GM12878 (cell line): ENCODE data around the gene NUP93. TPM values are rescaled to one million over a fixed set of nuclear protein-coding genes. Genes with fewer than 3 reads are reported as not detected.

Source experiments
- ATAC-seq: fragments of 200-7000 bp; cut with Tn5 transposase; 3 replicates; pipeline ENCODE4 v1.9.1; 2020; ENCODE audit warnings: mild to moderate bottlenecking, moderate library complexity
- BruUV-seq: library from RNA; stranded (reverse); fragments of 400-500 nt; replicated peaks from 2 replicates; lab custom pipeline; 2021; lab: Mats Ljungman, UMichigan
- CTCF ChIA-PET: fragments of 300-600 bp; sonication (Branson Sonifier 250); formaldehyde crosslinking; extraction: SDS; loops from one replicate; lab custom pipeline; 2021; ENCODE audit warnings: inconsistent platforms; lab: Yijun Ruan, JAX
- POLR2A ChIA-PET: fragments of 350-600 bp; formaldehyde crosslinking; extraction: SDS; loops from one replicate; lab custom pipeline; 2021; ENCODE audit warnings: inconsistent platforms; lab: Charles Lee
- RAD21 ChIA-PET: fragments of 300-600 bp; sonication (Branson Sonifier 250); formaldehyde crosslinking; loops from one replicate; lab custom pipeline; 2023; ENCODE audit warnings: antibody characterized with exemption; ENCODE audit not compliant: unreplicated experiment; lab: Charles Lee
- SMC1A ChIA-PET: fragments of 300-600 bp; sonication (Branson Sonifier 250); formaldehyde crosslinking; loops from one replicate; lab custom pipeline; 2023; ENCODE audit not compliant: unreplicated experiment, uncharacterized antibody; lab: Charles Lee
- DNase-seq: peaks from one replicate; pipeline ENCODE4 v3.0.0-alpha.2; 2011; ENCODE audit warnings: low read depth, low spot score
- FAIRE-seq: peaks from 3 replicates; lab custom pipeline; 2011; peaks lifted over from hg19 to GRCh38; lab: Jason Lieb, UNC
- H2AFZ ChIP-seq: 2 replicates; pipeline ENCODE4 v1.6.0; 2011; ENCODE audit warnings: low read depth, low read length, control low read depth; ENCODE audit not compliant: control insufficient read depth
- H3K27ac ChIP-seq: 2 replicates; pipeline ENCODE4 v1.5.1; 2011; ENCODE audit warnings: control low read depth; ENCODE audit not compliant: control insufficient read depth, insufficient read depth
- H3K27me3 ChIP-seq, 2 experiments: replicated peaks in 1 of 2; 2 replicates each; pipeline versions ENCODE4 v1.6.0 to v1.6.1; 2011; ENCODE audit warnings: low read length in 1 of 2; ENCODE audit not compliant: control insufficient read depth in 2 of 2, insufficient read depth in 2 of 2
- H3K36me3 ChIP-seq, 2 experiments: 2 replicates each; pipeline ENCODE4 v1.5.1; 2011; ENCODE audit warnings: low read length in 1 of 2; ENCODE audit not compliant: control insufficient read depth in 2 of 2, insufficient read depth in 2 of 2
- H3K4me1 ChIP-seq: 2 replicates; pipeline ENCODE4 v1.6.1; 2011; ENCODE audit warnings: mild to moderate bottlenecking, low read length, moderate library complexity, mixed read lengths; ENCODE audit not compliant: control insufficient read depth, insufficient read depth
- H3K4me2 ChIP-seq: 2 replicates; pipeline ENCODE4 v1.6.0; 2011; ENCODE audit warnings: control low read depth; ENCODE audit not compliant: control insufficient read depth, insufficient read depth
- H3K4me3 ChIP-seq: fragments of 200-600 bp; sonication (generic); 2 replicates; pipeline ENCODE4 v1.5.1; 2016
- H3K79me2 ChIP-seq: 2 replicates; pipeline ENCODE4 v1.6.0; 2011; ENCODE audit warnings: low read length; ENCODE audit not compliant: control insufficient read depth, insufficient read depth
- H3K9ac ChIP-seq: 2 replicates; pipeline ENCODE4 v1.8.0; 2011; ENCODE audit warnings: low read length, control low read depth, mixed read lengths; ENCODE audit not compliant: control insufficient read depth, insufficient read depth
- H3K9me3 ChIP-seq: replicated peaks from 3 replicates; pipeline ENCODE4 v1.5.1; 2011; ENCODE audit warnings: mild to moderate bottlenecking, low read length; ENCODE audit not compliant: control insufficient read depth, insufficient read depth
- H4K20me1 ChIP-seq: 2 replicates; pipeline ENCODE4 v1.6.0; 2011; ENCODE audit not compliant: control insufficient read depth, insufficient read depth
- ASH2L ChIP-seq: fragments of 300-600, 200-600 bp; sonication (generic); IDR thresholded peaks from 2 replicates; pipeline ENCODE4 v1.6.1; 2017; ENCODE audit warnings: low read depth, mild to moderate bottlenecking, borderline replicate concordance
- CUX1 ChIP-seq: IDR thresholded peaks from 2 replicates; pipeline ENCODE4 v1.6.1; 2012; ENCODE audit warnings: improper control_type of control experiment, low read depth, low read length; ENCODE audit not compliant: insufficient replicate concordance
- EGR1 ChIP-seq, 2 experiments: IDR thresholded peaks; 1 replicate in 1 of 2; 2 replicates in 1 of 2; pipeline ENCODE4 v1.6.1; 2011 to 2012; ENCODE audit warnings: low read depth in 2 of 2, low read length in 2 of 2, borderline replicate concordance in 1 of 2, mild to moderate bottlenecking in 1 of 2, moderate library complexity in 1 of 2
- YY1 ChIP-seq: IDR thresholded peaks from 2 replicates; pipeline ENCODE4 v1.6.1; 2011; ENCODE audit warnings: low read depth, mild to moderate bottlenecking, low read length
- WGBS: methylation state at CpG from one replicate; pipeline ENCODE4 v1.1.6; 2016; ENCODE audit warnings: low lambda C conversion rate; ENCODE audit not compliant: insufficient replicate concordance, insufficient coverage; ENCODE audit errors: missing lambda C conversion rate; 5-methylcytosine and 5-hydroxymethylcytosine counted together
- in situ Hi-C: fragments of 300-500 bp; cut with MboI; formaldehyde crosslinking; loops from 9 replicates; pipeline ENCODE4 v1.14.3; 2018; ENCODE audit warnings: mixed read lengths
- intact Hi-C: fragments of 100-400 bp; cut with micrococcal nuclease; formaldehyde crosslinking; loops from one replicate; pipeline ENCODE4 v1.14.2; 2022; ENCODE audit not compliant: unreplicated experiment
- polyA plus RNA-seq, 11 experiments: library from polyadenylated mRNA; depleted of rRNA in 4 of 11; unstranded in 6 of 11; stranded (reverse) in 5 of 11; fragments of >200 nt; fragmentation: Nextera tagmentation in 4 of 11; fragmentation: Illumina TruSeq in 1 of 11; extraction: Ambion mirVana in 4 of 11; extraction: Trizol in 1 of 11; gene quantifications; 1 replicate in 1 of 11; 2 replicates in 10 of 11; pipeline versions ENCODE4 v1.2.1 to v1.2.3, GENCODE V29; 2011 to 2016; ENCODE audit warnings: inconsistent platforms in 2 of 11, missing spikeins in 2 of 11, low read depth in 1 of 11
- total RNA-seq, 4 experiments: library from RNA; depleted of rRNA in 3 of 4; stranded (reverse); fragments of >200 nt in 3 of 4; fragmentation: Illumina TruSeq in 1 of 4; extraction: Trizol in 1 of 4; gene quantifications; 2 replicates each; pipeline versions ENCODE4 v1.2.1 to v1.2.3, GENCODE V29; 2013 to 2021

NUP93 gene
- total and polyA plus RNA-seq, 10 of the 15 experiments (the other 5 are each of a cell fraction or from before 2014, with no cell fraction given) = 82.2 to 175 (median 101) TPM

GRCh38 chr16:56763291-56763916 lies 33.5 kb downstream of the NUP93 start:
- no peaks in the 10 kb centered on the region for H3K27me3 ChIP-seq
- no peak overlapping the region for H3K4me2 ChIP-seq
- intact Hi-C loops = no loop called here
- no peaks in the 10 kb centered on the region for H4K20me1 ChIP-seq
- ChIA-PET RAD21 (no interaction called here), POLR2A (no interaction called here), CTCF (no interaction called here), SMC1A (no interaction called here)
- ATAC-seq = no peak
- no peaks in the 10 kb centered on the region for H3K4me1 ChIP-seq
- no peak overlapping the region for H3K9ac ChIP-seq
- H3K27ac ChIP-seq = no peak overlapping the region
- no TSS peak for BruUV-seq
- in situ Hi-C loops = no loop called here
- no peak for TF ChIP-seq ASH2L
- 0 out of 3 replicates have a peak, but pooled peaks of 1 of the 2 experiments have one; percentile 20 for TF ChIP-seq EGR1 (IDR thresholded peaks at IDR 0.05; ENCODE audit: borderline replicate concordance in 1 of 2, low read depth in 2 of 2, low read length in 2 of 2)
- H3K36me3 ChIP-seq = peaks cover 8 to 11% of the 10 kb centered on the region in 2 experiments; a peak in 3 of 4 replicates
- 100% methylated on average over 1 of the region's 1 CpG for WGBS
- H3K4me3 ChIP-seq = no peak overlapping the region
- H3K9me3 ChIP-seq = no peaks in the 10 kb centered on the region
- no peaks in the 10 kb centered on the region for H3K79me2 ChIP-seq
- H2AFZ ChIP-seq = no peak overlapping the region
- FAIRE-seq = no peak
- no peak for DNase-seq

- Histone ChIP-seq H3K79me2 (no peaks in the 10 kb centered on the region), H3K4me3 (no peak overlapping the region), H2AFZ (no peak overlapping the region), H3K36me3 (peaks cover 2 to 11% of the 10 kb centered on the region in 2 experiments; a peak in 3 of 4 replicates), H3K9me3 (no peaks in the 10 kb centered on the region), H4K20me1 (no peaks in the 10 kb centered on the region), H3K4me1 (no peaks in the 10 kb centered on the region), H3K27ac (no peak overlapping the region), H3K9ac (no peak overlapping the region), H3K27me3 (no peaks in the 10 kb centered on the region), H3K4me2 (no peak overlapping the region)
- no TSS peak for BruUV-seq
- in situ Hi-C loops = no loop called here
- peak; percentile 17; the same call in 1 of the 2 replicates for TF ChIP-seq YY1
- TF ChIP-seq CUX1 = no peak
- CTCF ChIA-PET = no interaction called here
- ATAC-seq = no peak
- RAD21 ChIA-PET = no interaction called here
- DNase-seq = no peak
- intact Hi-C loops = no loop called here
- POLR2A ChIA-PET = no interaction called here
- no peak for FAIRE-seq
- WGBS = 83% methylated on average over 2 of the region's 2 CpGs
- SMC1A ChIA-PET = interaction anchor here (0.7 to 1.5 kb wide), 4 partner anchors 9 to 27 kb away, joined by 3 to 4 read pairs (median 3); no protein-coding TSS in a partner anchor
These were observed 34.9 kb downstream of the NUP93 start for GRCh38 chr16:56764835-56765234.
